H4 (cell line): ENCODE measurements around the gene AGPS. TPM values are rescaled to one million over a fixed set of nuclear protein-coding genes. Genes with fewer than 3 reads are reported as not detected.
"Not testable (repeated sequence)": the region's sequence is repeated elsewhere in the genome, so short reads cannot be mapped to it uniquely, and the experiment has no call there.

Experiments used
- DNase-seq: peaks from one replicate; pipeline ENCODE4 v3.0.0-alpha.2; 2015; ENCODE audit warnings: low spot score
- total RNA-seq: library from RNA; depleted of rRNA; stranded (reverse); fragments of >200 nt; shearing (Covaris generic); gene quantifications from 2 replicates; pipeline ENCODE4 v1.2.3, GENCODE V29; 2014; rRNA removed

Gene AGPS
- 52.6 and 54.8 TPM in 2 replicates for total RNA-seq

DNA sequence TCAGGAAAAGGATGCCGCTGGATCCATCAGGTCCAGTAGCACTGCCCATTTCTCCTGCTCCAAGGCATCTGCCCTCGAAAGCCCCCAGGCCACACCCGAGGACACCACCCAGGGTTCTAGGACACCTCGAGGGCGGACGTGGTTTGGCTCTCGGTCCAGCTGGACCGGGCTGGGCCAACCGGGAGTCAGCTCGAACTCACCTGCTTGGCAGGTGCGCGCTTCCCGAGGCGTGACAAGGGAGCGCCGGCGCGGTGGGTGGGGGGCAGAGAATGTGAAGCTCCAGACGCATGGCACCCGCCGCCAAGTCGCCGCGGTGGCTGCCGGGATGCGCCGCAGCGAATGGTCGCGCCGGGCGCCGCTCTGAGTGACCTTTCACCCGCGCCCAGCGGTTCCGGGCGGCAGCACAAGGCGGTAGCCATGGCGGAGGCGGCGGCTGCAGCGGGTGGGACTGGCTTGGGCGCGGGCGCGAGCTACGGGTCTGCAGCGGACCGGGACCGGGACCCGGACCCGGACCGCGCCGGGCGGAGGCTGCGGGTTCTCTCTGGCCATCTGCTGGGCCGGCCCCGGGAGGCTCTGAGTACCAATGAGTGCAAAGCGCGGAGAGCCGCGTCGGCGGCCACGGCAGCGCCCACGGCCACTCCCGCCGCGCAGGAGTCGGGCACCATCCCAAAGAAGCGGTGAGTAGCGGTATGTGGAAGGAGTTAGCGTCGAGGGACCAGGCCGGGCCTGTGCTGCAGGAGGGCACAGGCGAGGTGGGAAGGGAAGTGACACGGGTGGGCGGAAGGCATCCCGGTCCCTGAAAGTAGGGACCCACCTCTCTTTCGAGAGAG is at the start of gene AGPS:
AGPS (plus strand) TSS at position 401 of the 830 bp plus-strand sequence; CDS start at position 418, 17 bp downstream.
- peak; percentile 56 for DNase-seq

DNA sequence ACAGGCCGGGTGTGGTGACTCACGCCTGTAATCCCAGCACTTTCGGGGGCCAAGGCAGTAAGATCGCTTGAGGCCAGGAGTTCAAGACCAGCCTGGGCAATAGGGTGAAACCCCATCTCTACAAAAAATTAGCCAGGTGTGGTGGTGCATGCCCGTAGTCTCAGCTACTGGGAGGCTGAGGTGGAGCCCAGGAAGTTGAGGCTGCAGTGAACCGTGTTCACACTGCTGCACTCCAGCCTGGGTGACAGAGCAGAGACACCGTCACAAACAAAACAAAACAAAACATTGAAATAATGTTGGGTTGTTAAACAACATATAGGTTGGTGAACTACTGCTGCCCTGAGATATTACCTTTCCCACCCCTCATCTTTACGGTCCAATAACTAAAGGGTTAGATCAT is 48.8 kb upstream of the AGPS start:
- no peak for DNase-seq

DNA sequence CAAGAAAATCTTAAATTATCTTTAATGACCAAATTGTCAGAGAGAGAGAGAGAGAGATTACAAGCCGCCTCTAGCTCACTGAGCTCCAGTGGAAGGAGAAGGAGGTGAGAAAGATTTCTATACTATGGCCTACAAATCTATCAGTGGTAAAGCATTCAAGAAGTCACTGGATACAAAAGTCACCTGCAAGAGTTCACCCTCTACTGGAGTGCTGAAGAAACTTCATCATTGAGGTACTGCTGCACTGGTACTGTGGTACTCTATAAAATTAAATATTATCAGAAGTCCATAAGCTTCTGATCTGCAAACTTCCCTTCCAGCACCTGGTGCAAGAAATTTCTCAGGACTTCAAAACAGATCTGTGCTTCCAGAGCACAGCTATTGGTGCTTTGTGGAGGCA is 48.3 kb upstream of the AGPS start:
- no peak for DNase-seq

DNA sequence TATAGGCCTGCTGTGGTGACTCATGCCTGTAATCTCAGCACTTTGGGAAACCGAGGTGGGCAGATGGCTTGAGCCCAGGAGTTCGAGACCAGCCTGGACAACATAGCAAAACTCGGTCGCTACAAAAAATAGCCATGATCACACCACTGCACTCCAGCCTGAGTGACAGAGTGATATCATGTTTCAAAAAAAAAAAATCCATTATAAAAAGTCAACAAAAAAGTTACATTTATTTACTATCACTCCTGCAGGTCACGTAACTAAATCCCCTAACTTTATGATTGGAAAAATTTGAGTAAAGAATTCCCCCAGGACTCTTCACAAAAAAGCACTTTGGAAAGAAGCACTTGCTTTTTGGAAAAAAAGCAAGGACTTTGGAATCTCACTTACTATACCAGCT is 46.4 kb upstream of the AGPS start:
- no peak for DNase-seq

DNA sequence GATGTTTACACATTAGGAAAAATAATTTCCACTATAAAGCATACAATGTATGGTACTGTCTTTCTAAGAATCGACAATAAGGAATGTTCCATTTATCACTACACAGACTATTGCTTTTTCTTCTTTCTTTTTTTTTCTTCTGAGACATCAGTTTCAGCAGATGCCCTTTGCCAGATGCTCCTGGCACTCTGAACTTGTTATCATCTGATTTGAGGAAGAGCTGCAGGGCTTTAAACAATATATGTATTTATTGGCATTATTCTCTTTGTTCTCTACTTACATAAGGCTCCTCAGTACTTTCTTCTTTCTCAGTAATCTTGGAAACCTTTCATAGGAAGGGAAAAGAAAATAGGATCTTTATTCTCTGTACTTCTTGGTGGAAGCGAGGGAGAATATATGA is 45.0 kb upstream of the AGPS start:
- DNase-seq = no peak

DNA sequence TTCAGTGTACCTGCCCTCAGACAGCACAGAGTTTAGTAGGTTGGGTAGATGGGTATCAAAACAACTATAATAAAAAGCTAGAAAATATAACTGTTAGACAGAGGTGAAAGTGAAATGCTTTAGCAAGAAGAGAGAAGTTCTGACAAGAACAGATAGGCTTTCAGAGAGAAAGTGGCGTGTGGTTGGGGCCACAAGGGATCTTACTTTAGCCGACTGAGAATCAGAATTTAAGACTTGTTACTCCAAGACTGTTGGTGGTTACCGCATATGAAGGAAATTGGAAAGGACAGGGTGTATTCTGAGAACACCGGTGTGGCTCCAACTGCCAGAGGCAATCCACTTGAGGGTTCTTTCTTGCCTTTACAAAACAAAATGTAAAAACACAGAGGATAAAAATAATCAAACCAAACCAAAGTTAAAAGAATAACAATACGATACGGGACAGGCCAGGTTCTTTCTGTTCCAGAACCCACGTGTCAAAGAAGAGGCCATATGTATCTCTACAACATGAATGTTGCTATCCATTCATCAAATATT is 44.4 kb upstream of the AGPS start:
- no peak for DNase-seq

DNA sequence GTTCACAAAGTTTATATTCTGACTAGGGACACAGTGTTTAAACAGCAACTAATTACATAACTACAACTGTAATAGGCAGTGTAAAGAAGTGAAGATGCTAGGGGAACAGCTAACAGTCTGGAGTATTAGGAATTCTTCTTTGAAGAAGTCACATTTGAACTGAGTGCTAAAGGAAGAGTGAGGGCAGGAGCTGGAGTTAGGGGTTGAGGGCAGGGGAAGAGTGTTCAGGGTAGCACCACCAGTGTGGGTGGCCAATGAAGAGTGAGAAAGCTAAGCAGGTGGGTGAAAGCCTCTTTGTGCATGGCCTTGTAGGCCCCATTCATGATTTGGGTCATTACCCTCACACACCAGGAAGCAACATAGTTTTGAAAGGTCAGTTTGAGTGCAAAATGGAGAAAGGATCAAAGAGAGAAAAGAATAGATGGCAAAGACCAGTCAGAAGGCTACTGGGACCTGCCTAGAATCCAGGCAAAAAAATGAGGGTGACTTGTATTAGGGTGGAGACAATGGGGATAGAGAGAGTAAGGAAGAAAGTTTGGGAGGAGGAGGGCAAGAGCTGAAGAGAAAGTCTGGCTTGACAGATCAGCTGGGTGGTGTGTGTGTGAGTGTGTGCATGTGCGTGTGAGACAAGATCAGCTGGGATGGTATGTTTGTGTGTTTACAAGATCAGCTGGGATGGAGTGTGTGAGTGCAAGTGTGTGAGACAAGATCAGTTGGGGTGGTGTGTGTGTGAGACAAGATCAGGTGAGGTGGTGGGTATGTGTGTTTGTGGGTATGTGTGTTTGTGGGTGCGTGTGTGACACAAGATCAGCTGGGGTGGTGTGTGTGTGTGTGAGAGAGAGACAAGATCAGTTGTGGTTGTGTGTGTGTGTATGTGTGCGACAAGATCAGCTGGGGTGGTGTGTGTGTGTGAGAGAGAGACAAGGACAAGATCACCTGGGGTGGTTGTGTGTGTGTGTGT is 43.6 kb upstream of the AGPS start:
- no peak for DNase-seq

DNA sequence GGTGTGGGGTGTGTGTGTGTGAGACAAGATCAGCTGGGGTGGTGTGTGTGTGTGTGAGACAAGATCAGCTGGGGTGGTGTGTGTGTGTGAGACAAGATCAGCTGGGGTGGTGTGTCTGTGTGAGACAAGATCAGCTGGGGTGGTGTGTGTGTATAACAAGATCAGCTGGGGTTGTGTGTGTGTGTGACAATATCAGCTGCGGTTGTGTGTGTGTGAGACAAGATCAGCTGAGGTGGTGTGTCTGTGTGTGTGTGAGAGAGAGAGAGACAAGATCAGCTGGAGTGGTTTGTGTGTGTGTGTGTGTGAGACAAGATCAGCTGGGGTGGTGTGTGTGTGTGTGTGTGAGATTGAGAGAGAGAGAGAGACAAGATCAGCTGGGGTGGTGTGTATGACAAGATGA is 41.9 kb upstream of the AGPS start:
- DNase-seq = not testable (repeated sequence)

DNA sequence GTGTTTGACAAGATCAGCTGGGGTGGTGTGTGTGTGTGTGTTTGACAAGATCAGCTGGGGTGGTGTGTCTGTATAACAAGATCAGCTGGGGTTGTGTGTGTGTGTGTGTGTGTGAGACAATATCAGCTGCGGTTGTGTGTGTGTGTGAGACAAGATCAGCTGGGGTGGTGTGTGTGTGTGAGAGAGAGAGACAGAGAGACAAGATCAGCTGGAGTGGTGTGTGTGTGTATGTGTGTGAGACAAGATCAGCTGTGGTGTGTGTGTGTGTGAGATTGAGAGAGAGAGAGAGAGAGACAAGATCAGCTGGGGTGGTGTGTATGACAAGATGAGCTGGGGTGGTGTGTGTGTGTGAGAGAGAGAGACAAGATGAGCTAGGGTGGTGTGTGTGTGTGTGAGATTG is 41.5 kb upstream of the AGPS start:
- not testable (repeated sequence) for DNase-seq

DNA sequence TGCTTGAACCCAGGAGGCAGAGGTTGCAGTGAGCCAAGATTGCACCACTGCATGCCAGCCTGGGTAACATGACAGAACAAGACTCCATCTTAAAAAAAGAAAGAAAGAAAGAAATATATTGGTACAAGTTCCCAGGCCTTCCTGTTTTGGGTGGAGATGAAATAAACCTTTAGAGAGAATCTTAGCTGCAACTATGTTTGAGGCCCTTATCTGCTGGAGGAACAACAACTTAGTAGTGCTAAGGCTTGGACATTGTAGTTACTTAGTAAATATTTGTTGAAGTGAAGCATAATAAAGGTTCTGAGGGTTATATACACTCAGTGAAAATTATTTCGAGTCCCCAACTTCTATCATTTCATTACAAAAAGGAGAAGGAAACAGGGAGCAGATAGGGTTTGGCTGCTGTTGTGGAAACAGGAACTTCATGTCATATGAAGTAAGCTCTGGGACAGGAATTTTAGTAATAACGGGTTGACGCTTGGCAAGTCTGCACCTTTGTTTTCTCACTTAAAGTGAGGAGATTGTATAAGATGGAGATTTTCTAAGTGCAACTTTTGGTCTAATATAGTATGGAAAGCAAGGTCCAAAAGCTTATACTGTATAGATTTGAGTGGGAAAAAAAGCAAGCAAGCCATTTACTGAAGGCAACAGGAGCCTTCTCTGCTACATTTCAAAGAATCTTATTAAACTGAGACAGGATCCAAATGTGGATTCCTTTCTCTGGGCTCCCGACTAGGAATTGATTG is 40.0 kb upstream of the AGPS start:
- no peak for DNase-seq

DNA sequence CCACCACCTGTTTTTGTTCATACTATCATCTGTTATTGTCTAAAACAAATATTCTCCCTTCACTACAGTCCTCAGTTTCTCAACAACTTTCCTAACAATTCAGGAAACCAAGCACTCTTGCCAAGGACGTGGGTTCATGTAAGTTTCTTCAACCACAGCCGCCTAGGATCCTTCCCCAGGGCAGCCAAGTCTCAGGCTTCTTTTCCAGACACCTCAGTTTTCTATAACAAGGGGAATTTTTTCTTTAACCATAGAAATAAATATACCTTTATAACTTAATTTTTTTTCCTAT is 39.4 kb upstream of the AGPS start:
- DNase-seq = no peak

DNA sequence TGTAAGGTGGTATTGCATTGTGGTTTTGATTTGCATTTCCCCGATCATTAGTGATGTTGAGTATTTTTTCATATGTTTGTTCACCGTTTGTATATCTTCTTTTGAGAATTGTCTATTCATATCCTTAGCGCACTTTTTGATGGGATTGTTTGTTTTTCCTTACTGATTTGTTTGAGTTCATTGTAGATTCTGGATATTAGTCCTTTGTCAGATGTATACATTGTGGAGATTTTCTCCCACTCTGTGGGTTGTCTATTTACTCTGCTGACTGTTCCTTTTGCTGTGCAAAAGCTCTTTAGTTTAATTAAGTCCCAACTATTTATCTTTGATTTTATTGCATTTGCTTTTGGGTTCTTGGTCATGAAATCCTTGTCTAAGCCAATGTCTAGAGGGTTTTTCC is 38.0 kb upstream of the AGPS start:
- DNase-seq = not testable (repeated sequence)

DNA sequence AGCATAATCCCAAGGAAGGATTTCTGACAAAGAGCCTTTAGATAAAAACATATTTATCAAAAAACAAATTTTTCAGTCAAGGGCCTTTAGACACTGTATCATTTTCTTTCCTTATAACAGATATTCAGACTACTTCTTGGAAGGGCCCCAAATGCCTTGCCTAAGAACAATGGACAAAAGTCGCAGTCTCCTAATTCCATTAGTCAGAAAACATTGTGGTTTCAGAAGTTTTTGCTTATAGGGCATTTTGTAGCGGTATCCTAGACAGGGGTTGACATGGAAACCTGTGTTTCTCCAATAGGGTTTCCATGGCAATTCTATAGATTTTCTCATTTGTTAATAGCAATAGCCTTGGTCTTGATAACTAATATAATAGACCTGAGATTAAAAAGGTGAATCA is 36.7 kb upstream of the AGPS start:
- DNase-seq = peak; percentile 25

DNA sequence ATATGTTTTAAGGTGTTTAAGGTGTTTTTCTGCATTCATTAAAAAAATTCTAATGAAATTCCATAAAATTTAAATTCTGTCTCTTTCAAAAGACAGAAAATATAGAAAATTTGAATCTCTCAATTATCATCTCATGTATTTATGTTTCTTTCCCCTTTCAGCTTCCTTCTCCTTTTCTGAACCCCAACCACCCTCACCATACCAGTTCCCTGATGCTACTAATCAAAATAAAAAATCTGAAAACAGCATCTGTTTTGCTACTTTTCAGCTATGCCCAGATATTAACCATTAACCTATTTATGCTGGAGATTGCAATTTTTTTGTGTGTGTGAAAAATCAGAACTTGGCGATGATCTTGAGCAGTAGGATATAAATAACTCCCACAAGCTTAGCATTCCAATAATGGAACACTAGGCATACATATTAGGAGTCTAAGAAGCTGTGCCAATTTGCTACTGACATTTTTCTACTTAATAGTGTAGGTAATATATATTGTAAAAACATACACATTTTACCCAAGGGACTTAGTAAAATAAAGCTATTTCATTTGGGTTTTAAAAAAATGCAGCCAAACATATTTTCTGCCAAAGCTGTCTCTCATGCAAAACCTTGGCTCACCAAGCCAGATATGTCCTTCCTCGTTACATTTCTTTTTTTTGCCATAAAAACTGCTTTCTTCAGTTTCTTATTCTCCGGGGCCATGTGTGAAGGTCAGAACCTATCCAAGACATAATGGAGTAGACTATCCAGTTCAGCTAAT is 32.6 kb upstream of the AGPS start:
- no peak for DNase-seq

DNA sequence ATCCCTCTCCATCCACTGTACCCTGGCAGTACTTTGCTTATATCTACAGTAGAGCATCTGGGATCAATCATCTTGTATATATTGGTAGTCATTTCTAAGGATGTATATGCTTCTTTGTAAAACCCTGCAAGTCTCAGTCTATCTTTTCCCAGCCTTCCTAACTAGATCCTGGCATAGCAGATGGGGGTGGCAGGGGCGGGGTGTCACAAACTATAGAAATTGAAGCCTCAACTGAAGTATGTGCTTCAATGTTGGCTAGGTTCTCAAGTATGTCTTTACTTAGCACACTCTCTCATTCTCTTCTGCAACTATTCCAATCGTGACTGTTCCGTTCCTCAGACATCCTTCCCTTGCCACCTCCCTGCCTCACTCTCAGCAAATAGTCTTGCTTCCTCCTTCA is 30.1 kb upstream of the AGPS start:
- DNase-seq = no peak

DNA sequence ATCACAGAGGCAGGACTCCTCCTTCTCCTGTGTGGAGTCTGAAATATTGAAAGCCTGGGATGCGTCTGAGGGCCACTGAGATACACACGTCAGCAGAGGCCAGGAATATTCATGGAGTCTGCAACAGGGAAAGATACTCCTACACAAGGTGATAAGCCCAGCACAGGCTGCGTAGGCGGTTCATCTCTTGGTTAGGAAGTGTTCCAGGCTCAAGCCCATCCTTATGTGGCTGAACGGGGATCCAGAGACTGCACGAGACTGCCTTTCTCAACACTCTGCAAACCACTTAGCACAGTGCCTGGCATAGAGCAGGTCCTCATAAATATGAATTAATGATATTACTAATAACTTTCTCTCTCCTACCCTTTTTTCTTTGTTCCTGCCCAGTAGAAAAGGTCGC is 29.2 kb upstream of the AGPS start:
- no peak for DNase-seq

DNA sequence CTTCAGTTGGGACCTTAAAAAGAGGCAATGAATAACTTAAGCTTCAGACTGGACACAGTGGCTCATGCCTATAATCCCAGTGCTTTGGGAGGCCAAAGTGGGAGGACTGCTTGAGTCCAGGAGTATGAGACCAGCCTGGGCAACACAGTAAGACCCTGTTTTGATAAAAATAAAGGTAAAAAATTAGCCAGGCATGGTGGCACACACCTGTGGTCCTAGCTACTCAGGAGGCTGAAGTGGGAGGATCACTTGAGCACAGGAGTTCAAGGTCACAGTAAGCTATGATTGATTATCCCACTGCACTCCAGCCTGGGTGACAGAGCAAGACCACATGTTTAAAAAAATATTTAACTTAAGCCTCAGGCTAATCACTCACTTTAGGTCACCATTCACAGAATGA is 26.8 kb upstream of the AGPS start:
- not testable (repeated sequence) for DNase-seq

DNA sequence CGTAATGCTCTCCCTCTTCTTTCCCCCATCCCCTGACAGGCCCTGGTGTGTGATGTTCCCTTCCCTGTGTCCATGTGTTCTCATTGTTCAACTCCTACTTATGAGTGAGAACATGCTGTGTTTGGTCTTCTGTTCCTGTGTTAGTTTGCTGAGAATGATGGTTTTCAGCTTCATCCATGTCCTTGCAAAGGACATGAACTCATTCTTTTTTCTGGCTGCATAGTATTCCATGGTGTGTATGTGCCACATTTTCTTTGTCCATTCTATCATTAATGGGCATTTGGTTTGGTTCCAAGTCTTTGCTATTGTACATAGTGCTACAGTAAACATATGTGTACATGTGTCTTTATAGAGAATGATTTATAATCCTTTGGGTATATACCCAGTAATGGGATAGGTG is 24.6 kb upstream of the AGPS start:
- DNase-seq = not testable (repeated sequence)

DNA sequence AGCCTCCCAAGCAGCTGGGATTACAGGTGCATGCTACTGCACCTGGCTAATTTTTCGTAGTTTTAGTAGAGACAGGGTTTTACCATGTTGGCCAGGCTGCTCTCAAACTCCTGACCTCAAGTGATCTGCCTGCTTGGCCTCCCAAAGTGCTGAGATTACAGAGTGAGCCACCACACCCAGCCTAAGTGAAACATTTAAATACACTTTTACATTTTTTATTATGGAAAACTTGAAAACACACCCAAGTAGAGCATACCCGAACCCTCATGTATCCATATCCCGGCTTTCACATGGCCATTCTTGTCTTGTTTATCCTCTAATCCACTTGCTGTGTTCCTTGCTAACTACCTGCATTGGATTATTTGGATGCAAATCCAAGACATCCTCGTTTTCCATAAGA is 13.2 kb upstream of the AGPS start:
- no peak for DNase-seq

DNA sequence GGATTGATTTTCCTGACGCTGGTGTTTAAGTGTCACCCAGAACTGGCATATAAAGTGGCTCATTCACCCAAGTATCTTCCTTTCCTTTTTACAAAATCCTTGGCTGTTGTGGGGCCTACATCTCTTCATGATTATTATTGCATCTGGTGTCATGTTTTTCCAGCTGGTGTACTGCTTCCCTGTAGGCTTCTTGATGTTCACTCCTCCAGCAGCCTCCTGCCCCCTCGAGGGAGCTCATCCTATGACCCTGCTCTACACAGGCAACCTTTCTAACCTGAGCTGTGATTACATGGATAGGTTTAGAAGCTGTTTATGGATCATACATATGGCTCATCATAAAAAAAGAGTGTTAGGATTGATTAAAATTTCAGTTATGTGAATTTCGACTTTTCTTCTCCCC is 12.4 kb upstream of the AGPS start:
- DNase-seq = no peak

DNA sequence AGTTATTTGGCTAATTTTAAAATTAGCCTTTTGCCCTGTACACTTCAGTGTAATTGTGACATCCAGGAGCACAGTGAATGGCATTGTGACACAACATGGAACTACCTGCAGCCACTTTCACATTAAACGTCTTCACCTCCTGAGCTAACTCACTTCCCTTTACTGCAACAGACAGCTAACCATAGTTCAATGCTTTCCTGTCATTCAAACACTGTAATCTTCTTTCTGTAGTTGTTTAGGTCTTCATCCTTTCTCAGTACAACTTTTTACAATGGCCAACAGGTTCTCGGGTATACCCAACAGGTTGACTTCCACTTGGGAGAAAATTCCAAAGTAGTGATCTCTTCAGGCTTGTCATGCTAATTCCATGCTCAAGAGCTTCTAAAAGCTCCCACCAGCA is 8.6 kb upstream of the AGPS start:
- DNase-seq = no peak
